DND-41 (cell line): Measurements from ENCODE around the gene RACGAP1.

Source experiments
- CTCF ChIP-seq: IDR thresholded peaks from 2 replicates; pipeline ENCODE4 v1.5.1; 2012; ENCODE audit warnings: borderline replicate concordance, low read length, moderate library complexity, mild to moderate bottlenecking; ENCODE audit not compliant: poor library complexity, severe bottlenecking; ENCODE audit errors: extremely low read depth
- EZH2 ChIP-seq: IDR thresholded peaks from 3 replicates; pipeline ENCODE4 v1.6.1; 2012; ENCODE audit warnings: borderline replicate concordance, low read depth, mild to moderate bottlenecking, moderate library complexity, low read length, inconsistent platforms; ENCODE audit not compliant: severe bottlenecking

- TF ChIP-seq CTCF: no peak
- no peak for TF ChIP-seq EZH2
Observed at GRCh38 chr12:50058743-50059312, 33.5 kb upstream of the RACGAP1 start.
